Mesenchymal stem cell (in vitro differentiated cells and primary cell): ENCODE measurements around the gene DNAJB6.

Experiments
- DNase-seq: peaks from one replicate; pipeline ENCODE4 v3.0.0-alpha.2; 2013
- H2AFZ ChIP-seq: one replicate; pipeline ENCODE4 v1.6.1; 2013; ENCODE audit warnings: low read depth, mild to moderate bottlenecking, control low read depth, inconsistent platforms, low read length, moderate library complexity
- H2AK5ac ChIP-seq: 2 replicates; pipeline ENCODE4 v1.6.1; 2013; ENCODE audit warnings: low read length, moderate library complexity, mild to moderate bottlenecking, inconsistent platforms; ENCODE audit not compliant: severe bottlenecking
- H2BK120ac ChIP-seq: one replicate; pipeline ENCODE4 v1.6.1; 2013; ENCODE audit warnings: low read depth, mild to moderate bottlenecking, inconsistent platforms, low read length, moderate library complexity
- H2BK12ac ChIP-seq, 2 experiments: one replicate each; pipeline ENCODE4 v1.6.1; 2013; ENCODE audit warnings: inconsistent platforms in 2 of 2, low read length in 2 of 2, mild to moderate bottlenecking in 2 of 2, moderate library complexity in 2 of 2, control low read depth in 1 of 2
- H2BK15ac ChIP-seq: one replicate; pipeline ENCODE4 v1.6.1; 2013; ENCODE audit warnings: mild to moderate bottlenecking, low read depth, inconsistent platforms; ENCODE audit not compliant: poor library complexity, severe bottlenecking
- H2BK5ac ChIP-seq: 2 replicates; pipeline ENCODE4 v1.6.1; 2013; ENCODE audit warnings: low read depth, mild to moderate bottlenecking, low read length, control low read depth, inconsistent platforms; ENCODE audit not compliant: poor library complexity, severe bottlenecking
- H3K14ac ChIP-seq, 2 experiments: one replicate each; pipeline ENCODE4 v1.6.1; 2013; ENCODE audit warnings: inconsistent platforms in 2 of 2, low read length in 2 of 2, control low read depth in 1 of 2, mild to moderate bottlenecking in 1 of 2, moderate library complexity in 1 of 2
- H3K18ac ChIP-seq, 2 experiments: one replicate each; pipeline ENCODE4 v1.6.1; 2013; ENCODE audit warnings: inconsistent platforms in 2 of 2, low read length in 2 of 2, control low read depth in 1 of 2, low read depth in 1 of 2, mild to moderate bottlenecking in 1 of 2
- H3K23ac ChIP-seq, 2 experiments: one replicate each; pipeline ENCODE4 v1.6.1; 2013; ENCODE audit warnings: inconsistent platforms in 2 of 2, low read length in 2 of 2, mild to moderate bottlenecking in 2 of 2, moderate library complexity in 2 of 2, control low read depth in 1 of 2
- H3K27ac ChIP-seq: 2 replicates; pipeline ENCODE4 v1.5.1; 2013; ENCODE audit warnings: mild to moderate bottlenecking, moderate library complexity, low read length, control low read depth, inconsistent platforms; ENCODE audit not compliant: poor library complexity, severe bottlenecking
- H3K27me3 ChIP-seq, 2 experiments: 2 replicates each; pipeline versions ENCODE4 v1.6.1 to v1.7.0; 2013; ENCODE audit warnings: low read length in 2 of 2, mild to moderate bottlenecking in 2 of 2, moderate library complexity in 2 of 2, control low read depth in 1 of 2, inconsistent platforms in 1 of 2; ENCODE audit not compliant: control insufficient read depth in 1 of 2, insufficient read depth in 1 of 2
- H3K36me3 ChIP-seq, 2 experiments: 2 replicates each; pipeline versions ENCODE4 v1.6.1 to v1.7.0; 2013; ENCODE audit warnings: low read length in 2 of 2, control low read depth in 1 of 2, inconsistent platforms in 1 of 2, low read depth in 1 of 2, mild to moderate bottlenecking in 1 of 2; ENCODE audit not compliant: insufficient read depth in 2 of 2, control insufficient read depth in 1 of 2
- H3K4ac ChIP-seq, 2 experiments: one replicate each; pipeline ENCODE4 v1.6.1; 2013; ENCODE audit warnings: inconsistent platforms in 2 of 2, low read length in 2 of 2, mild to moderate bottlenecking in 2 of 2, moderate library complexity in 2 of 2, control low read depth in 1 of 2, low read depth in 1 of 2
- H3K4me1 ChIP-seq: 2 replicates; pipeline ENCODE4 v1.6.1; 2013; ENCODE audit warnings: low read depth, low read length, control low read depth; ENCODE audit not compliant: control insufficient read depth, insufficient read depth
- H3K4me2 ChIP-seq: 2 replicates; pipeline ENCODE4 v1.6.1; 2013; ENCODE audit warnings: low read length, mild to moderate bottlenecking, inconsistent platforms; ENCODE audit not compliant: poor library complexity, severe bottlenecking
- H3K4me3 ChIP-seq, 2 experiments: 2 replicates each; pipeline versions ENCODE4 v1.5.1 to v1.7.0; 2013; ENCODE audit warnings: low read length in 2 of 2, mild to moderate bottlenecking in 2 of 2, control low read depth in 1 of 2, low read depth in 1 of 2; ENCODE audit not compliant: insufficient read depth in 1 of 2
- H3K79me1 ChIP-seq: replicated peaks from 2 replicates; pipeline ENCODE4 v1.6.1; 2013; ENCODE audit warnings: mild to moderate bottlenecking, control low read depth, low read length, inconsistent platforms; ENCODE audit not compliant: poor library complexity, severe bottlenecking
- H3K9ac ChIP-seq: 2 replicates; pipeline ENCODE4 v1.7.0; 2013; ENCODE audit warnings: mild to moderate bottlenecking, low read length, moderate library complexity
- H3K9me3 ChIP-seq: 2 replicates; pipeline ENCODE4 v1.7.0; 2013; ENCODE audit warnings: mild to moderate bottlenecking, low read length; ENCODE audit not compliant: control insufficient read depth
- H4K8ac ChIP-seq: one replicate; pipeline ENCODE4 v1.6.1; 2013; ENCODE audit warnings: inconsistent platforms, mild to moderate bottlenecking, low read length, moderate library complexity
- H4K91ac ChIP-seq: one replicate; pipeline ENCODE4 v1.6.1; 2013; ENCODE audit warnings: mild to moderate bottlenecking, low read length, inconsistent platforms
- WGBS: methylation state at CpG from one replicate; pipeline ENCODE4 v1.1.7; 2013; ENCODE audit warnings: mixed read lengths; 5-methylcytosine and 5-hydroxymethylcytosine counted together

The DNAJB6 gene

GRCh38 chr7:157429680-157430224 lies 92.9 kb downstream of the DNAJB6 start:
- Histone ChIP-seq H3K18ac (no peak overlapping the region), H3K4me1 (peaks cover 15% of the 10 kb centered on the region), H2AFZ (no peak overlapping the region), H3K9ac (no peak overlapping the region), H2BK120ac (no peak overlapping the region), H2BK15ac (no peak overlapping the region), H3K14ac (no peak overlapping the region), H3K23ac (no peak overlapping the region), H4K8ac (no peak overlapping the region), H3K27me3 (peaks cover 0 to 14% of the 10 kb centered on the region in 2 experiments), H3K27ac (no peak overlapping the region), H3K4me3 (no peak overlapping the region), H2BK5ac (no peak overlapping the region), H3K79me1 (no peaks in the 10 kb centered on the region), H3K36me3 (peaks cover 0 to 16% of the 10 kb centered on the region in 2 experiments), H3K4me2 (no peak overlapping the region), H3K9me3 (no peaks in the 10 kb centered on the region), H2BK12ac (no peak overlapping the region), H2AK5ac (no peak overlapping the region), H4K91ac (no peak overlapping the region), H3K4ac (no peak overlapping the region)
- no peak for DNase-seq
- 86% methylated on average over 6 of the region's 6 CpGs for WGBS

- peaks cover 0 to 13% of the 10 kb centered on the region in 2 experiments for H3K36me3 ChIP-seq
- H3K23ac ChIP-seq: peak overlapping the region in 1 of 2 experiments; percentile 36
- H3K14ac ChIP-seq: no peak overlapping the region
- H3K4ac ChIP-seq: no peak overlapping the region
- no peak overlapping the region for H2AK5ac ChIP-seq
- H3K9ac ChIP-seq: no peak overlapping the region
- H3K27me3 ChIP-seq: peaks cover 0 to 14% of the 10 kb centered on the region in 2 experiments
- no peak overlapping the region for H4K91ac ChIP-seq
- H3K27ac ChIP-seq: no peak overlapping the region
- H3K9me3 ChIP-seq: no peaks in the 10 kb centered on the region
- H3K4me2 ChIP-seq: no peak overlapping the region
- no peak overlapping the region for H2BK120ac ChIP-seq
- no peaks in the 10 kb centered on the region for H3K79me1 ChIP-seq
- no peak overlapping the region for H4K8ac ChIP-seq
- H2BK12ac ChIP-seq: no peak overlapping the region
- no peak overlapping the region for H3K18ac ChIP-seq
- no peak overlapping the region for H2BK5ac ChIP-seq
- H3K4me3 ChIP-seq: peak overlapping the region in 1 of 2 experiments; percentile 5
- WGBS: 73% methylated on average over 7 of the region's 7 CpGs
- H2AFZ ChIP-seq: no peak overlapping the region
- no peak for DNase-seq
- H3K4me1 ChIP-seq: peaks cover 12% of the 10 kb centered on the region
- H2BK15ac ChIP-seq: no peak overlapping the region
Measured at GRCh38 chr7:157430721-157431120, 93.9 kb downstream of the DNAJB6 start.

GRCh38 chr7:157431173-157431950 lies 94.6 kb downstream of the DNAJB6 start:
- Histone ChIP-seq H3K27ac (no peak overlapping the region), H3K4me2 (no peak overlapping the region), H2BK15ac (no peak overlapping the region), H3K79me1 (no peaks in the 10 kb centered on the region), H3K23ac (peak overlapping the region in 1 of 2 experiments; percentile 36), H2AK5ac (no peak overlapping the region), H3K27me3 (peaks cover 0 to 14% of the 10 kb centered on the region in 2 experiments), H4K91ac (no peak overlapping the region), H3K14ac (no peak overlapping the region), H2BK5ac (no peak overlapping the region), H2BK12ac (no peak overlapping the region), H4K8ac (no peak overlapping the region), H3K9ac (no peak overlapping the region), H3K4ac (no peak overlapping the region), H3K9me3 (no peaks in the 10 kb centered on the region), H2AFZ (no peak overlapping the region), H3K36me3 (peaks cover 0 to 13% of the 10 kb centered on the region in 2 experiments), H3K4me1 (peaks cover 12% of the 10 kb centered on the region), H2BK120ac (no peak overlapping the region), H3K18ac (no peak overlapping the region), H3K4me3 (peak overlapping the region in 1 of 2 experiments; percentile 5)
- DNase-seq: no peak
- WGBS: 91% methylated on average over 29 of the region's 29 CpGs

GRCh38 chr7:157431951-157432540 lies 95.2 kb downstream of the DNAJB6 start:
- H3K18ac ChIP-seq: no peak overlapping the region

More at GRCh38 chr7:157431951-157432540, 95.2 kb downstream of the DNAJB6 start:
- WGBS: 85% methylated on average over 22 of the region's 22 CpGs
- H3K4ac ChIP-seq: no peak overlapping the region
- no peaks in the 10 kb centered on the region for H3K9me3 ChIP-seq
- H3K27ac ChIP-seq: no peak overlapping the region
- no peaks in the 10 kb centered on the region for H3K79me1 ChIP-seq
- H3K36me3 ChIP-seq: peaks cover 0 to 9% of the 10 kb centered on the region in 2 experiments
- H3K9ac ChIP-seq: peak overlapping the region; percentile 75
- no peak overlapping the region for H3K4me2 ChIP-seq
- H3K4me3 ChIP-seq: peak overlapping the region in 1 of 2 experiments; percentile 67
- H4K8ac ChIP-seq: no peak overlapping the region
- no peak for DNase-seq
- H3K23ac ChIP-seq: no peak overlapping the region
- peaks cover 0 to 14% of the 10 kb centered on the region in 2 experiments for H3K27me3 ChIP-seq
- no peak overlapping the region for H3K14ac ChIP-seq
- no peak overlapping the region for H4K91ac ChIP-seq
- H2AK5ac ChIP-seq: no peak overlapping the region
- no peak overlapping the region for H2BK120ac ChIP-seq
- no peak overlapping the region for H2AFZ ChIP-seq
- peaks cover 12% of the 10 kb centered on the region for H3K4me1 ChIP-seq
- no peak overlapping the region for H2BK5ac ChIP-seq
- no peak overlapping the region for H2BK15ac ChIP-seq
- peak overlapping the region in 1 of 2 experiments; percentile 43 for H2BK12ac ChIP-seq
